NCI-H187 treated with DMSO at 0.1 percent for 48 hours (cell line): Measurements from ENCODE around the gene CCDC142.

Experiments
- DNase-seq: peaks from one replicate; lab custom pipeline; 2025; lab: John Stamatoyannopoulos, UW

Gene CCDC142

GRCh38 chr2:74514368-74515270 is 31.8 kb upstream of the CCDC142 start, which contains the start of gene TLX2:
TSS of gene TLX2 (plus strand) at chr2:74514450. CDS start at chr2:74514807, 357 bp downstream.
- DNase-seq = no peak

GRCh38 chr2:74513605-74514367 is 31.0 kb upstream of the CCDC142 start:
- no peak for DNase-seq

- no peak for DNase-seq
These were observed 30.2 kb upstream of the CCDC142 start for GRCh38 chr2:74512744-74513604.

GRCh38 chr2:74511104-74511989 is 28.5 kb upstream of the CCDC142 start:
- DNase-seq = no peak

- no peak for DNase-seq
These were observed 27.5 kb upstream of the CCDC142 start for GRCh38 chr2:74510272-74510671.

GRCh38 chr2:74507926-74508520 is 25.2 kb upstream of the CCDC142 start:
- no peak for DNase-seq

GRCh38 chr2:74507145-74507925 is 24.5 kb upstream of the CCDC142 start, which contains the start of gene PCGF1:
TSS of gene PCGF1 (minus strand) at chr2:74507695. CDS start at chr2:74507668, 27 bp downstream.
- peak; percentile 80 for DNase-seq

- no peak for DNase-seq
These were observed 22.8 kb upstream of the CCDC142 start for GRCh38 chr2:74505448-74506246.

GRCh38 chr2:74504591-74504990 is 21.8 kb upstream of the CCDC142 start:
- DNase-seq = no peak

GRCh38 chr2:74503506-74504475 is 21.0 kb upstream of the CCDC142 start:
- DNase-seq = no peak

GRCh38 chr2:74502720-74503505 is 20.1 kb upstream of the CCDC142 start:
- no peak for DNase-seq

GRCh38 chr2:74502147-74502719 is 19.4 kb upstream of the CCDC142 start:
- no peak for DNase-seq

GRCh38 chr2:74501335-74502071 is 18.7 kb upstream of the CCDC142 start:
- no peak for DNase-seq

GRCh38 chr2:74500578-74500946 is 17.8 kb upstream of the CCDC142 start:
- no peak for DNase-seq

- no peak for DNase-seq
These were observed 17.3 kb upstream of the CCDC142 start for GRCh38 chr2:74499940-74500577.
